Neutrophil (primary cell): ENCODE data around the gene MZT1.

Experiments
- H3K27ac ChIP-seq: fragments of 200-600 bp; sonication (generic); 2 replicates; pipeline ENCODE4 v1.5.1; 2016; ENCODE audit warnings: mild to moderate bottlenecking, moderate library complexity
- H3K27me3 ChIP-seq: fragments of 200-600 bp; sonication (generic); 2 replicates; pipeline ENCODE4 v1.6.0; 2016; ENCODE audit warnings: mild to moderate bottlenecking
- H3K36me3 ChIP-seq: fragments of 200-600 bp; sonication (generic); 2 replicates; pipeline ENCODE4 v1.5.1; 2017
- H3K4me1 ChIP-seq, 2 experiments: fragments of 200-600 bp in 1 of 2; sonication (generic) in 1 of 2; 1 replicate in 1 of 2; 2 replicates in 1 of 2; pipeline versions ENCODE4 v1.5.1 to v1.6.1; 2013 to 2016; ENCODE audit warnings: low read depth in 1 of 2, low read length in 1 of 2, mild to moderate bottlenecking in 1 of 2, moderate library complexity in 1 of 2; ENCODE audit not compliant: control insufficient read depth in 1 of 2, insufficient read depth in 1 of 2
- H3K4me3 ChIP-seq, 2 experiments: fragments of 200-600 bp in 1 of 2; sonication (generic) in 1 of 2; 1 replicate in 1 of 2; 2 replicates in 1 of 2; pipeline ENCODE4 v1.5.1; 2013 to 2016; ENCODE audit warnings: low read depth in 1 of 2, low read length in 1 of 2, mild to moderate bottlenecking in 1 of 2, moderate library complexity in 1 of 2
- H3K9me3 ChIP-seq: fragments of 200-600 bp; sonication (generic); 2 replicates; pipeline ENCODE4 v1.5.1; 2016
- TF ChIP-seq, protein P1 (sequence below): fragments of 200-600 bp; sonication (generic); IDR thresholded peaks from 2 replicates; pipeline ENCODE4 v1.5.1; 2016; ENCODE audit warnings: antibody characterized with exemption

The MZT1 gene, protein sequence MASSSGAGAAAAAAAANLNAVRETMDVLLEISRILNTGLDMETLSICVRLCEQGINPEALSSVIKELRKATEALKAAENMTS

DNA sequence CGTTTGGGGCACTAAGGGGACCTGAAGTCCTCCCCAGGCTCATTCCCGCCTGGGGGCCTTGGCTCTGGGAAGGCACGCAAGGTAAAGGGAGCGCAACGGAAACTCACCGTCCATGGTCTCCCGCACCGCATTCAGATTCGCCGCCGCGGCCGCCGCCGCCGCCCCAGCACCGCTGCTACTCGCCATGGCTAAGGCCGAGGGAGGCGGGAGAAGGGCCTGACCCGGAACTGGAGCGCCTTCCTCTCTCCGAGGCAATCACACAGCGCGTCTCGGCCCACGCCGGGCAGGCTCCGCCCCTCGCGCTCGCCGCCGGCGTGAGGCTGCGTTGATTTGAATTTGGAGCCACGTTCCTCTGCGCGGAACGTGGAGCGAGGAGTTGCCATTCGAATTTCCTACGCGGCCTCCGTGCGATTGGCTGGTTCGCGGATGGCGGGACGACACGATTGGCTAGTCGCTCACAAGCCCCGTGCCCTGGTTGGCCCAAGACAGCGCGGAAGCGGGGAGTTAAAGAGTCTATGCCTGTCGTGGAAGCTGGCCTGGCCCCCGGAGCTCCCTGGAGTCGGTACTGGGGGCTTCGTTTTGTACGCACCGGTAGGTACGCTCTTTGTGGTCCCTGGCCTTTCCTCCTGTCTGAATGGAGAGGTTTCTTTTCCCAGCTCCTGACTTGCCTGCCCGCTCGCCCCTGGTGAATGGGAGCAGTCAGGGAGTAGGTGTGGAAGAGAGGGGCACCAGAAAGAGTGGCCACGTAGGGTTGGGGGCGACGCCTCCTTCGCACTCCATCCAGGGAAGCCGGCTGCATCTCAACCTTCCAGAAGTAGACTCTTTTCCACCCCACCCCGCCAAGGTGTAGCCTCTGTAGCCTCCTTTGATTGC, at the start of gene MZT1, which contains the start of gene BORA:
MZT1 (minus strand) TSS at position 213 of the 873 bp plus-strand sequence; CDS start at position 186, 27 bp downstream.
BORA (plus strand) TSS at position 507 of the 873 bp plus-strand sequence. CDS start 1,018 bp downstream, outside the sequence.
- Histone ChIP-seq H3K9me3 (no peaks in the 10 kb centered on the region), H3K36me3 (no peaks in the 10 kb centered on the region), H3K4me3 (peak within 1 kb of the TSS; percentile 92 to 93), H3K27me3 (no peaks in the 10 kb centered on the region), H3K4me1 (peaks cover 20 to 24% of the 10 kb centered on the region in 2 experiments), H3K27ac (peak within 1 kb of the TSS; percentile 71)
- TF ChIP-seq, protein P1, sequence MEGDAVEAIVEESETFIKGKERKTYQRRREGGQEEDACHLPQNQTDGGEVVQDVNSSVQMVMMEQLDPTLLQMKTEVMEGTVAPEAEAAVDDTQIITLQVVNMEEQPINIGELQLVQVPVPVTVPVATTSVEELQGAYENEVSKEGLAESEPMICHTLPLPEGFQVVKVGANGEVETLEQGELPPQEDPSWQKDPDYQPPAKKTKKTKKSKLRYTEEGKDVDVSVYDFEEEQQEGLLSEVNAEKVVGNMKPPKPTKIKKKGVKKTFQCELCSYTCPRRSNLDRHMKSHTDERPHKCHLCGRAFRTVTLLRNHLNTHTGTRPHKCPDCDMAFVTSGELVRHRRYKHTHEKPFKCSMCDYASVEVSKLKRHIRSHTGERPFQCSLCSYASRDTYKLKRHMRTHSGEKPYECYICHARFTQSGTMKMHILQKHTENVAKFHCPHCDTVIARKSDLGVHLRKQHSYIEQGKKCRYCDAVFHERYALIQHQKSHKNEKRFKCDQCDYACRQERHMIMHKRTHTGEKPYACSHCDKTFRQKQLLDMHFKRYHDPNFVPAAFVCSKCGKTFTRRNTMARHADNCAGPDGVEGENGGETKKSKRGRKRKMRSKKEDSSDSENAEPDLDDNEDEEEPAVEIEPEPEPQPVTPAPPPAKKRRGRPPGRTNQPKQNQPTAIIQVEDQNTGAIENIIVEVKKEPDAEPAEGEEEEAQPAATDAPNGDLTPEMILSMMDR: no peak

- TF ChIP-seq, protein P1: no peak
- Histone ChIP-seq H3K4me1 (no peaks in the 10 kb centered on the region), H3K36me3 (peaks cover 92% of the 10 kb centered on the region), H3K27me3 (no peaks in the 10 kb centered on the region), H3K27ac (no peak overlapping the region), H3K9me3 (no peaks in the 10 kb centered on the region), H3K4me3 (no peak overlapping the region)
Observed at GRCh38 chr13:72774019-72774418, 46.6 kb upstream of the MZT1 start.

DNA sequence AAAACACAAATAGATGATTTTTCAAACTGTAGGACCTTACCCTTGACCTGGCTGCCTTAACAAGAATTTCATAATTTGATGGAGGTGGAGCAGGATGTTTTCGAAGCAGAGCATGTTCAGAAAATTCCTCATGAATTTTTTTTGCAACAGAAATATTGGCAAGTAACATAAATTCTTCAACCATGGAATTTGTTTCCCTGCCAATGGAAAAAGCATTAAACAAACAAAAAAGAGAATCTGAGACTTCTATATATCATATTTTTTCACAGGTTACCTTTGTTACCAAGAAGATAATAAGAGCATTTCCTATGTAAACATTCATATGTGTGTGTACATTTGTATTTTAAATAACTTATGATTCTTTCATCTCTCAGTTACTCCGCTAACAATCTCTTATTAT, 36.0 kb upstream of the MZT1 start:
- Histone ChIP-seq H3K27me3 (no peaks in the 10 kb centered on the region), H3K4me1 (no peaks in the 10 kb centered on the region), H3K27ac (no peak overlapping the region), H3K36me3 (peaks cover 100% of the 10 kb centered on the region), H3K9me3 (no peaks in the 10 kb centered on the region), H3K4me3 (no peak overlapping the region)
- TF ChIP-seq, protein P1: no peak

DNA sequence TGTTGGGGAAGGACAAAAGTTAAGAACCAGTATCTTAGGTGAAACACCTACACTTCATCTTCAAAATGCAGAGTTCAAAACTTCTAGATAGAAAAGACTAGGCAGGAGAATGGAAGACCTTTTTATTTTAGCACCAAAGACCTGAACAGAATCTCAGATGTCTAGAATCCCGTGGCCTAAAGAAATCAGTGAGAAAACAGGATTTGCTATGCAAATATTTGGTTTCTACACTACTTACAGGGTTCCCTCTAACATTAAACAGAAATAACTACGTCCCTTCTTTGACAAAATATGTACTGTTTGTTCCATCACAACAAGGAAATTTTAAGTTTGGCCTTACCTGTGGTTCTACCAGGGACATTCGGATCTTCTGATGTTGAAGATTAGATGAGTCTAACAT, 32.8 kb upstream of the MZT1 start:
- TF ChIP-seq, protein P1: no peak
- no peaks in the 10 kb centered on the region for H3K4me1 ChIP-seq
- peaks cover 95% of the 10 kb centered on the region for H3K36me3 ChIP-seq
- no peak overlapping the region for H3K27ac ChIP-seq
- no peaks in the 10 kb centered on the region for H3K27me3 ChIP-seq
- H3K9me3 ChIP-seq: no peaks in the 10 kb centered on the region
- H3K4me3 ChIP-seq: no peak overlapping the region

DNA sequence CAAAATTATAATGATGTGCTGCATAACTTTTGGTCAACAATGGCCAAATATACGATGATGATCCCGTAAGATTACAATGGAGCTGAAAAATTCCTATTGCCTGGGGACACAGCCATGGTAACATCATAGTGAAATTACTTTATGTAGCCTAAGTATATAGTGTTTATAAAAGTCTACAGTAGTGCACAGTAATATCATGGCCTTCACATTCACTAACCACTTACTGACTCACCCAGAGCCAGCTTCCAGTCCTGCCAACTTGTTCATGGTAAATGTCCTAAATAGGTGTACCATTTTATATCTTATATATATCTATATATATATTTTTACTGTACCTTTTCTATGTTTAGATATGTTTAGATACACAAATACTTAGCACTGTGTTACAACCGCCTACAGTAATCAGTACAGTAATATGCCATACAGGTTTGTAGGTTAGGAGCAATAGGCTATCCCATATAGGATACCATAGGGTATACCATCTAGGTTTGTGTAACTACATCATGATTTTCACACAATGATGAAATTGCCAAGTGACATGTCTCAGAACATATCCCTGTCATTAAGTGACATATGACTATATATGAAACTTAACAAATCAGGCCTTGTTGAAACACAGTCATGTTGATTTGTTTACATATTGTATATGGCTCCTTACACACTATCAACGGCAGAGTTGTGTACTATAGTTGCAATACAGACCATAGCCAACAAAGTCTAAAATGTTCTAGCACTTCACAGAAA, 30.5 kb upstream of the MZT1 start:
- TF ChIP-seq, protein P1: no peak
- Histone ChIP-seq H3K27ac (no peak overlapping the region), H3K9me3 (no peaks in the 10 kb centered on the region), H3K4me3 (no peak overlapping the region), H3K4me1 (no peaks in the 10 kb centered on the region), H3K36me3 (peaks cover 95% of the 10 kb centered on the region), H3K27me3 (no peaks in the 10 kb centered on the region)
